Measurements from ENCODE around the gene ARHGEF19.
"Not testable (repeated sequence)": the region's sequence is repeated elsewhere in the genome, so short reads cannot be mapped to it uniquely, and the experiment has no call there.

Gene ARHGEF19

DNA sequence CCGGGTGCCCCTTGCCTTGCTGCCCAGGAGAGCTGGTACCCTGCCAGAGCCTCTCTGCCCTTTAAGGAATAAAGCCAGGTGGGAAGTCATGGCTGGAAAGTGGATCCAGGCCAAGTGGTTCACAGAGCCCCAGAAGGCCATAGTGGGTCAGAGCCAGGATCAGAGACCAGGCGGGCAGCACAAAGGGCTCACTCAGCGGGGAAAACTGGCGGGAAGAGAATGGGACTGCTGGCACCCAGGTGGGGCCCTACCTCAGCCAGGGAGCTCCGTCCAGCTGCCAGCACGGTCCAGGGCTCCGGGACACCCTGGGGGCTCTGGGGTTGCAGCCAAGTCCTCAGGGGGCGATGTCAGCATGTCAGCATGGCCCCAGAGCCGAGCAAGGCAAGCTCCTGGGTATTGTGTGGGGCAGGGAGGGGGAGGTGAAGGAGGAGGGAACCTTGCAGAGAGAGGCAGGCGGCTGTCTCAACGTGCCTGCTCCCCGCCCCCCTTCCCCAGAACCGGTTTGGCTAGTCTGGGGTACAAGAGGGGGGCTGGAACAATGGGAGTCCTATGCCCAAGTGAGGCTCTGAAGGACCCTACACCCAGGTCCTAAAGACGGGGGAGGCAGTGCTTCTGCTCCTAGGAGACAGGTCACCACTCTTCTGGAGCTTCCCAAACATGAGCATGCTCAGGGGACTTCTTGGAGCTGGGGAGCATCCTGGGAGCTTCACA, at the start of gene ARHGEF19:
Gene ARHGEF19 (minus strand): TSS at position 402 of the 711 bp plus-strand sequence. CDS start 3,598 bp downstream, outside the sequence.
- TF ChIP-seq, protein P1, sequence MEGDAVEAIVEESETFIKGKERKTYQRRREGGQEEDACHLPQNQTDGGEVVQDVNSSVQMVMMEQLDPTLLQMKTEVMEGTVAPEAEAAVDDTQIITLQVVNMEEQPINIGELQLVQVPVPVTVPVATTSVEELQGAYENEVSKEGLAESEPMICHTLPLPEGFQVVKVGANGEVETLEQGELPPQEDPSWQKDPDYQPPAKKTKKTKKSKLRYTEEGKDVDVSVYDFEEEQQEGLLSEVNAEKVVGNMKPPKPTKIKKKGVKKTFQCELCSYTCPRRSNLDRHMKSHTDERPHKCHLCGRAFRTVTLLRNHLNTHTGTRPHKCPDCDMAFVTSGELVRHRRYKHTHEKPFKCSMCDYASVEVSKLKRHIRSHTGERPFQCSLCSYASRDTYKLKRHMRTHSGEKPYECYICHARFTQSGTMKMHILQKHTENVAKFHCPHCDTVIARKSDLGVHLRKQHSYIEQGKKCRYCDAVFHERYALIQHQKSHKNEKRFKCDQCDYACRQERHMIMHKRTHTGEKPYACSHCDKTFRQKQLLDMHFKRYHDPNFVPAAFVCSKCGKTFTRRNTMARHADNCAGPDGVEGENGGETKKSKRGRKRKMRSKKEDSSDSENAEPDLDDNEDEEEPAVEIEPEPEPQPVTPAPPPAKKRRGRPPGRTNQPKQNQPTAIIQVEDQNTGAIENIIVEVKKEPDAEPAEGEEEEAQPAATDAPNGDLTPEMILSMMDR (IDR thresholded peaks at IDR 0.05; ENCODE audit: low read depth, low read length, missing control alignments), result no peak
- no peak within 1 kb of the TSS for H3K4me3 ChIP-seq (ENCODE audit: low read depth, low read length)
- no peak for DNase-seq (ENCODE audit: low read depth)

DNA sequence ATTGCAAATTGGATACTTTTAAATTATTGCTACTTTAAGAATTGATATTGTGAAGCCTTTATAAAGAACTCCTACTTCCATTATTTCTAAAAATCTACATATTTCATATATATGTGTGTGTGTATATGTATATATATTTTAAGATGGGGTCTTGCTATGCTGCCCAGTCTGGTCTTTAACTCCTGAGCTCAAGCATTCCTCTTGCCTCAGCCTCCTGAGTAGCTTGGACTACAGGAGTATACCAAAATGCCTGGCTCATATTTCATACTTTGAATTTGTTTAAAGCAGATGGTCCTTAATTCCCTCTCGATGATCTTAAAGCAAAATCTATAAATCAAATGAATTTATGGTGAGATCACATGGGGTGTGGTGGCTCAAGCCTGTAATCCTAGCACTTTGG, 49.6 kb upstream of the ARHGEF19 start:
- TF ChIP-seq, protein P1 (IDR thresholded peaks at IDR 0.05; ENCODE audit: low read depth, low read length, missing control alignments), result no peak
- no peak for DNase-seq (ENCODE audit: low read depth)
- no peak overlapping the region for H3K4me3 ChIP-seq (ENCODE audit: low read depth, low read length)

DNA sequence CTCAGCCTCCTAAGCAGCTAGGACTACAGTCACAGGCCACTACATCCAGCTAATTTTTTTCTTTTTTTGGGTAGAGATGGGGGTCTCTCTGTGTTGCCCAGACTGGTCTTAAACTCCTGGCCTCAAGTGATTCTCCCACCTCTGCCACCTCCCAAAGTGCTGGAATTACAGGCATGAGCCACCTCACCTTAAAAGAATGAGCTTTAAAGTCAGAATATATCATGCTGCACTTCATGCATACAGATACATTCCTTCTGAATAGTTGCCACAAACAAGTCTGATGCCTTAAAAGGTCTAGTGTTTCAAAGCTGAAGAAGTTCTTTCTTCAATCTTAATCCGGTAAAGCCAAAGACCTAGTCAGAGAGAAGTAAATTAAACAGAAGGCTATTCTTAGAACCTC, 48.4 kb upstream of the ARHGEF19 start:
- DNase-seq (ENCODE audit: low read depth), result no peak
- no peak overlapping the region for H3K4me3 ChIP-seq (ENCODE audit: low read depth, low read length)
- TF ChIP-seq, protein P1 (IDR thresholded peaks at IDR 0.05; ENCODE audit: low read depth, low read length, missing control alignments), result no peak

DNA sequence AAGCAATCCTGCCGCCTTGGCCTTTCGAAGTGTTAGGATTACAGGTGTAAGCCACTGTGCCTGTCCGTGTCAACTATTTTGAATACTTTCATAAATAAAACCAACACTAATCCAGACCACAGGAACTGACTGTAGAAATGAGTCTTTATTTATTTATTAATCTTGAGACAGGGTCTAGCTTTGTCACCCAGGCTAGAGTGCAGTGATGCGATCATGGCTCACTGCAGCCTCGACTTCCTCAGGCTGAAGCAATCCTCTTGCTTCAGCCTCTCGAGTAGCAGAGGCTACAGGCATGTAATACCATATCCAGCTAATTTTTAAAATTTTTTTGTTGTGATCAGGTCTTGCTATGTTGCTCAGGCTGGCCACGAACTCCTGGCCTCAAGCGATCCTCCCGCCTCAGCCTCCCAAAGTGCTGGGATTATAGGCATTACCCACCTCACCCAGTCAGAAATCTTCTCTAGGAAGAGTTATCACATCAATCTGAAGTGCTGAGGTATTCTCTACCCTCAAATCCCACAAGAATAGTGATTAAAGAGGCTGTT, 46.2 kb upstream of the ARHGEF19 start:
- TF ChIP-seq, protein P1 (IDR thresholded peaks at IDR 0.05; ENCODE audit: low read depth, low read length, missing control alignments), result no peak
- DNase-seq (ENCODE audit: low read depth), result no peak
- H3K4me3 ChIP-seq (ENCODE audit: low read depth, low read length), result no peak overlapping the region

DNA sequence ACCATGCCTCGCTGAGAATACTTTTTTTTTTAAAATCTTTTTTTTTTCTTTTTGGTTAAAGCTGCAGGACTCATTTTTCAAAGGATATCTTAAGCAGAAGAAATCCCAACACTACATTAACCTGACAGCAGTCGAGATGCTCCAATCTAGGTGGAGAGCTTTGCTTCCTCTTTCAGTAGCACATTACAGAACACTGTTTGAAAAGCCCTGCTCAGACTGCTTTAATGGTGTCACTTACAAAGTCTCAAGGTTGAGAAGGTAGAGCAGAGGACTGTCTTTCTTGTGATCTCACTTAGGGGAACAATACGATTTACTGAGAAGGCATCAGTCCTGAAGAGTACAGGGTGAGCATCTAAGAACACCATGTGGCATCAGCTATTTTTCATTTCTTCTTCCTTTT, 45.5 kb upstream of the ARHGEF19 start:
- DNase-seq (ENCODE audit: low read depth), result no peak
- TF ChIP-seq, protein P1 (IDR thresholded peaks at IDR 0.05; ENCODE audit: low read depth, low read length, missing control alignments), result no peak

DNA sequence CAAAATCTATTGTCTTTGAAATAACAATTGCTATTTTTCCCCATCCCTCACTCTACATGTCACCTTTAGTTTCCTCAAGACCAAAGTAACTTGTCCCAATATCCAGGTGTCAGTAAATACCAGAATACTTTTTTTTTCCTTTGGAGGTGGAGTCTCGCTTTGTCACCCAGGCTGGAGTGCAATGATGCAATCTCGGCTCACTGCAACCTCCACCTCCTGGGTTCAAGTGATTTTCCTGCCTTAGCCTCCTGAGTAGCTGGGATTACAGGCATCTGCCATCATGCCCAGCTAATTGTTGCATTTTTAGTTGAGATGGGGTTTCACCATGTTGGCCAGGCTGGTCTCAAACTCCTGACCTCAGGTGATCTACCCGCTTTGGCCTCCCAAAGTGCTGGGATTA, 45.1 kb upstream of the ARHGEF19 start:
- H3K4me3 ChIP-seq (ENCODE audit: low read depth, low read length); DNase-seq (ENCODE audit: low read depth): not testable (repeated sequence)

More for the DNA sequence above, 45.5 kb upstream of the ARHGEF19 start:
- no peak overlapping the region for H3K4me3 ChIP-seq (ENCODE audit: low read depth, low read length)

DNA sequence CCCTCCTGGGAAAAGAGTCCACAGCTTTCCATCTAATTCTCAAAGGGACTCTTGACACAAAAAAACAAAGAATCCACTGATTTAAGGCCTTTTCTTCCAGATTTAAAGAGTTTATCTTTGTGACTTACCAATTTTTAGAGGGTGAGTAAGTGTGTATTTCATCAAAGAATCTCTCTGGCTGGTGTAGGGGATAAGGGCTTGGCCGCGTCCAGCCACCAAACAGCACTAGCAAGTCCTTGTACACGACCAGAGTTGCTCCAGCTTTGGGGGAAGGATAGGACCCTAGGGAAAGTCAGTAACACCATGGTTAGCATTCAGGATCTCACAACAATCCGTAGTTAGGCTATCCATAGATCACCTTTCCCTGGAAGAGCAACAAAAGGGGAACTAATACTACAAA, 44.0 kb upstream of the ARHGEF19 start:
- no peak for DNase-seq (ENCODE audit: low read depth)
- TF ChIP-seq, protein P1 (IDR thresholded peaks at IDR 0.05; ENCODE audit: low read depth, low read length, missing control alignments), result no peak
- no peak overlapping the region for H3K4me3 ChIP-seq (ENCODE audit: low read depth, low read length)
